Upper lobe of left lung (tissue), 6 donors: ENCODE data around the gene TDRD12. TPM values are rescaled to one million over a fixed set of nuclear protein-coding genes. Genes with fewer than 3 reads are reported as not detected.
"Not testable (repeated sequence)": the region's sequence is repeated elsewhere in the genome, so short reads cannot be mapped to it uniquely, and the experiment has no call there.

Experiments
- ATAC-seq, 2 donors: fragments of 200-7000 bp; cut with Tn5 transposase; one replicate each; pipeline ENCODE4 v1.9.1; 2022; ENCODE audit warnings: mild to moderate bottlenecking in 2 of 2, moderate library complexity in 2 of 2; ENCODE audit not compliant: low FRiP score in 2 of 2
- DNase-seq, 2 donors: peaks; one replicate each; pipeline ENCODE4 v3.0.0-alpha.2; 2019 to 2020
- H3K27ac ChIP-seq, 4 donors: fragments of 200-600 bp; sonication (generic); one replicate each; pipeline ENCODE4 v1.5.1; 2016 to 2019
- H3K27me3 ChIP-seq, 4 donors: fragments of 200-600 bp; sonication (generic); one replicate each; pipeline ENCODE4 v1.5.1; 2017 to 2019
- H3K36me3 ChIP-seq, 4 donors: fragments of 200-600 bp; sonication (generic); one replicate each; pipeline ENCODE4 v1.5.1; 2016 to 2019
- H3K4me1 ChIP-seq, 4 donors: fragments of 200-600 bp; sonication (generic); one replicate each; pipeline ENCODE4 v1.5.1; 2018 to 2019
- H3K4me3 ChIP-seq, 4 donors: fragments of 200-600 bp; sonication (generic); one replicate each; pipeline ENCODE4 v1.5.1; 2017 to 2019; ENCODE audit warnings: mild to moderate bottlenecking in 2 of 4, moderate library complexity in 1 of 4
- H3K9me3 ChIP-seq, 4 donors: fragments of 200-600 bp; sonication (generic); one replicate each; pipeline ENCODE4 v1.5.1; 2018 to 2019
- EP300 ChIP-seq, 4 donors: sonication (generic); formaldehyde crosslinking; IDR thresholded peaks; one replicate each; pipeline ENCODE4 v1.5.1; 2017; ENCODE audit warnings: antibody characterized with exemption in 4 of 4, control low read depth in 2 of 4
- POLR2A ChIP-seq, 4 donors: fragments of 450-650 bp; IDR thresholded peaks; one replicate each; pipeline ENCODE4 v1.5.1; 2016 to 2017; ENCODE audit warnings: antibody characterized with exemption in 4 of 4, mild to moderate bottlenecking in 2 of 4
- POLR2AphosphoS5 ChIP-seq, 2 donors: sonication (generic); formaldehyde crosslinking; IDR thresholded peaks; one replicate each; pipeline ENCODE4 v1.5.1; 2017; ENCODE audit warnings: antibody characterized with exemption in 2 of 2
- WGBS, 2 donors: methylation state at CpG; one replicate each; pipeline ENCODE4 v1.1.5; 2017 to 2018; 5-methylcytosine and 5-hydroxymethylcytosine counted together
- total RNA-seq, 6 donors: library from RNA; depleted of rRNA in 4 of 6; stranded (reverse); fragments of >200 nt in 4 of 6; gene quantifications; one replicate each; pipeline versions ENCODE4 v1.1.0 to v1.2.1, GENCODE V29; 2016 to 2021
- TF ChIP-seq, protein P1 (sequence below), 6 experiments: fragments of 450-650 bp in 4 of 6; fragments of 200-600 bp in 2 of 6; sonication (generic) in 2 of 6; IDR thresholded peaks; one replicate each; pipeline ENCODE4 v1.5.1; 2016 to 2019; ENCODE audit warnings: antibody characterized with exemption in 6 of 6
- donor health status: DM: no; HTN: no; CAD: no; lungs with moderate emphysema.
- donor health status: DM: no; HTN: yes; CAD: no; lungs with severe emphysema.

The TDRD12 gene
- total RNA-seq, 6 donors from 2014 or later: 0.15 to 4.0 (median 0.38) TPM; not detected in 2

DNA sequence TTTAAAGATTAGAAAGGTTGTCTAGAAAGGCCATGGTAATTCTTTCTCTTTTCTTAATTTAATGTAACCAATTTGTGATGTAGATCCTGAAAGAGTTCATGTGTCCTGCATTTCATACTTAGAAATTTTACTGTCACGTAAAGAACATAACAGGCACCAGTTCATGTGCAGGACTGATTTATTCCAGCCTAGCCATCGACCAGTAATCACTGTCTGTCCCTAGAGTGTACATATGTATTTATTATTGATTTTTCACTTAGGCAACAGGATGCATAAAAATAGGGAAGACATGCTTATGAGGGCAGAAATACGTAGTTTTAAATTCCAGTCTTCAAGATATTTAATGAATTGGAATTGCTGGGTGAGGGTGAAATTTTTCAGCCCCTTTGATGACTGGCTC lies 37.6 kb downstream of the TDRD12 start:
- no peaks in the 10 kb centered on the region for H3K27me3 ChIP-seq
- H3K4me3 ChIP-seq: no peak overlapping the region
- no peaks in the 10 kb centered on the region for H3K9me3 ChIP-seq
- no peak overlapping the region for H3K27ac ChIP-seq
- DNase-seq (no peak), ATAC-seq (no peak)
- no peaks in the 10 kb centered on the region for H3K4me1 ChIP-seq
- H3K36me3 ChIP-seq: no peaks in the 10 kb centered on the region
- WGBS, 2 donors: 77 to 84% methylated on average over 3 of the region's 3 CpGs
- no peak for TF ChIP-seq POLR2A (IDR thresholded peaks at IDR 0.05)
- no peak for TF ChIP-seq POLR2AphosphoS5 (IDR thresholded peaks at IDR 0.05)
- no peak for TF ChIP-seq EP300 (IDR thresholded peaks at IDR 0.05)
- TF ChIP-seq, protein P1, sequence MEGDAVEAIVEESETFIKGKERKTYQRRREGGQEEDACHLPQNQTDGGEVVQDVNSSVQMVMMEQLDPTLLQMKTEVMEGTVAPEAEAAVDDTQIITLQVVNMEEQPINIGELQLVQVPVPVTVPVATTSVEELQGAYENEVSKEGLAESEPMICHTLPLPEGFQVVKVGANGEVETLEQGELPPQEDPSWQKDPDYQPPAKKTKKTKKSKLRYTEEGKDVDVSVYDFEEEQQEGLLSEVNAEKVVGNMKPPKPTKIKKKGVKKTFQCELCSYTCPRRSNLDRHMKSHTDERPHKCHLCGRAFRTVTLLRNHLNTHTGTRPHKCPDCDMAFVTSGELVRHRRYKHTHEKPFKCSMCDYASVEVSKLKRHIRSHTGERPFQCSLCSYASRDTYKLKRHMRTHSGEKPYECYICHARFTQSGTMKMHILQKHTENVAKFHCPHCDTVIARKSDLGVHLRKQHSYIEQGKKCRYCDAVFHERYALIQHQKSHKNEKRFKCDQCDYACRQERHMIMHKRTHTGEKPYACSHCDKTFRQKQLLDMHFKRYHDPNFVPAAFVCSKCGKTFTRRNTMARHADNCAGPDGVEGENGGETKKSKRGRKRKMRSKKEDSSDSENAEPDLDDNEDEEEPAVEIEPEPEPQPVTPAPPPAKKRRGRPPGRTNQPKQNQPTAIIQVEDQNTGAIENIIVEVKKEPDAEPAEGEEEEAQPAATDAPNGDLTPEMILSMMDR (IDR thresholded peaks at IDR 0.05): no peak

DNA sequence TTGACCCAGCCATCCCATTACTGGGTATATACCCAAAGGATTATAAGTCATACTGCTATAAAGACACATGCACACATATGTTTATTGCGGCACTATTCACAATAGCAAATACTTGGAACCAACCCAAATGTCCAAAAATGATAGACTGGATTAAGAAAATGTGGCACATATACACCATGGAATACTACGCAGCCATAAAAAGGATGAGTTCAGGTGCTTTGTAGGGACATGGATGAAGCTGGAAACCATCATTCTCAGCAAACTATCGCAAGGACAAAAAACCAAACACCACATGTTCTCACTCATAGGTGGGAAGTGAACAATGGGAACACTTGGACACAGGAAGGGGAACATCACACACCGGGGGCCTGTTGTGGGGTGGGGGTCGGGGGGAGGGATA lies 45.8 kb downstream of the TDRD12 start:
- not testable (repeated sequence) for H3K27me3 ChIP-seq, H3K36me3 ChIP-seq, H3K4me3 ChIP-seq, H3K4me1 ChIP-seq, DNase-seq, H3K9me3 ChIP-seq, ATAC-seq, H3K27ac ChIP-seq
- 85 to 90% methylated on average over 5 of the region's 5 CpGs for WGBS, 2 donors

DNA sequence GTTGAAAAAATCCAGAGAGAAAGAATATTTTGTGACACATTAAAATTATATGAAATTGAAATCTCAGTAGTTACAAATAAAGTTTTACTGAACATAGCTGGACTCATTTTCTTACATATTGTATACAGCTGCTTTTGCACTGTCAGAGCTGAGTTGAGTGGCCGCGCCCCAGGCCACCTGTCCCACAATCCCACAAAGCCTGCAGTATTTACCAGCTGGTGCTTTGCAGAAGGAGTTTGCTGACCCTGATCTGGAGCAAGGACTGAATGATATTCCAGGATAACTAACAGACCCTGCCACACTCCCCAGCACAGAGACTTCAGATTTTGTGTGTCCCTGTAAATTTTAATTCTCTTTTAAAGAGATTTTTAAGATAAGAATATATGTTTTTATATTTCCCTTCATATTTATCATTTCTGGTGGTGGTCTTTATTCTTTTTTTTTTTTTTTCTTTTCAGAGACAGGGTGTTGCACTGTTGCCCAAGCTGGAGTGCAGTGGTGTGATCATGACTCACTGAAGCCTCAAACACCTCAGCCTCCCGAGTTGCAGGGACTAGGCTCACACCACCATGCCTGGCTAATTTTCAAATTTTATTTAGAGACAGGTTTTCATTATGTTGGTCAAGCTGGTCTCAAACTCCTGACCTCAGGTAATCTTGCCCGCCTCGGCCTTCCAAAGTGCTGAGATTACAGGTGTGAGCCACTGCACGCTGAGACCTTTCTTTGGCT lies 48.5 kb downstream of the TDRD12 start:
- no peak for DNase-seq
- no peaks in the 10 kb centered on the region for H3K4me1 ChIP-seq
- ATAC-seq: no peak
- TF ChIP-seq, protein P1 (IDR thresholded peaks at IDR 0.05): no peak
- no peak for TF ChIP-seq EP300 (IDR thresholded peaks at IDR 0.05)
- no peak for TF ChIP-seq POLR2AphosphoS5 (IDR thresholded peaks at IDR 0.05)
- no peak for TF ChIP-seq POLR2A (IDR thresholded peaks at IDR 0.05)
- no peaks in the 10 kb centered on the region for H3K36me3 ChIP-seq
- H3K4me3 ChIP-seq: no peak overlapping the region
- H3K27ac ChIP-seq: no peak overlapping the region
- no peaks in the 10 kb centered on the region for H3K27me3 ChIP-seq
- 86 to 89% methylated on average over 6 of the region's 6 CpGs for WGBS, 2 donors
- H3K9me3 ChIP-seq: no peaks in the 10 kb centered on the region

DNA sequence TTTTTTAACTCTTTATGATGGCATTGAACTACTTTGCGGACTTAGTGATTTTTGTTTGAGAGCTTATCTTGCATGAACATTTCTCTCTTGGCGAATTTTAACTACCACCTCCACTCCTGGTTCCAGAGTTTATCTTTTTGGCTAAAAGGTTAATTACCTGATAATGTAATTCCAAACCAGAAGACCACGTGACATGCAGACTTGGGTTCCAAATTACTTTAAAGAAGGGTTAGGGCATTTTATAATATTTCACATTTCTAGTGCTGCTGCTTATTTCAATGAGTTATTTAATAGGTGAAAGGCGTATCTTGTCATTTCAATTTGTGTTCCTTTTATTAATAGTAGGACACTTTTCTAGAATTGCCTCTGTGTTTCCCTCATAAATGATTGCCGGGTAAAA lies 52.0 kb downstream of the TDRD12 start:
- 89 to 91% methylated on average over 5 of the region's 5 CpGs for WGBS, 2 donors
- no peaks in the 10 kb centered on the region for H3K4me1 ChIP-seq
- H3K27ac ChIP-seq: no peak overlapping the region
- DNase-seq (no peak), ATAC-seq (no peak)
- H3K4me3 ChIP-seq: no peak overlapping the region
- no peaks in the 10 kb centered on the region for H3K9me3 ChIP-seq
- TF ChIP-seq POLR2A (IDR thresholded peaks at IDR 0.05) (no peak), POLR2AphosphoS5 (IDR thresholded peaks at IDR 0.05) (no peak), EP300 (IDR thresholded peaks at IDR 0.05) (no peak)
- TF ChIP-seq, protein P1 (IDR thresholded peaks at IDR 0.05): no peak
- H3K27me3 ChIP-seq: no peaks in the 10 kb centered on the region
- H3K36me3 ChIP-seq: no peaks in the 10 kb centered on the region

DNA sequence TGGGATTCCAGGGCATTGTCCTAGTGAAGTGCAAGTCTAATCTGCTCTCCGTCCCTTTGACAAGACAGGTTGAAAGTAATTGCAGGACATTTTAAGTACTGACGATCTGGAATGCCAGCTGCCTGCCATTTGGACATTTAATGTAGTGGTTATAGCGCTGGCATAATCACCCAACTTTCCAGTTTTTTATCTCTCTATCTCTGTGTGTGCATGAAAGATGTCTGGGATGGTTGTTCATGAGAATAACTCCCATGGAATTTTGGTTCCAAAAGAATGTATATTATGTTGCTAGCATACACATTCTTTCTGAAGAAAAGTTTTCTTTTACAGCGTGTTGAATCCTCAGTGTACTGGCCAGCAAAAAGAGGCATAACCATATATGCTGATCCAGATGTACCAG lies 53.6 kb downstream of the TDRD12 start:
- TF ChIP-seq, protein P1 (IDR thresholded peaks at IDR 0.05): no peak
- no peak for TF ChIP-seq POLR2AphosphoS5 (IDR thresholded peaks at IDR 0.05)
- no peak for TF ChIP-seq EP300 (IDR thresholded peaks at IDR 0.05)
- TF ChIP-seq POLR2A (IDR thresholded peaks at IDR 0.05): no peak
- no peak overlapping the region for H3K27ac ChIP-seq
- no peaks in the 10 kb centered on the region for H3K27me3 ChIP-seq
- H3K4me3 ChIP-seq: no peak overlapping the region
- ATAC-seq (no peak), DNase-seq (no peak)
- H3K9me3 ChIP-seq: no peaks in the 10 kb centered on the region
- H3K4me1 ChIP-seq: no peaks in the 10 kb centered on the region
- WGBS, 2 donors: 80 to 86% methylated on average over 4 of the region's 4 CpGs
- H3K36me3 ChIP-seq: no peaks in the 10 kb centered on the region
